K562 (cell line): ENCODE data around the gene ZFAND6. TPM values are rescaled to one million over a fixed set of nuclear protein-coding genes. Genes with fewer than 3 reads are reported as not detected.
A peak's percentile ranks its signal among the peaks of the same experiment; 100 is the strongest.

Experiments used
- ATAC-seq: fragments of 200-7000 bp; cut with Tn5 transposase; 3 replicates; pipeline ENCODE4 v1.9.1; 2020; ENCODE audit warnings: moderate library complexity
- BruUV-seq: library from RNA; stranded (reverse); fragments of 400-500 nt; replicated peaks from 2 replicates; lab custom pipeline; 2021; lab: Mats Ljungman, UMichigan
- CTCF ChIA-PET: fragments of 300-600 bp; formaldehyde crosslinking; extraction: SDS; loops from one replicate; lab custom pipeline; 2021; ENCODE audit warnings: low intra/inter-chr PET ratio; lab: Yijun Ruan, JAX
- POLR2A ChIA-PET: fragments of 300-600, 350-650 bp; sonication (Branson Sonifier 250); formaldehyde crosslinking; extraction: SDS; loops from one replicate; lab custom pipeline; 2021; ENCODE audit warnings: antibody characterized with exemption, inconsistent platforms; lab: Yijun Ruan, JAX
- DNase-seq, 4 experiments: peaks; one replicate each; pipeline versions ENCODE4 v3.0.0 to v3.0.0-alpha.2; 2011 to 2018; ENCODE audit warnings: low spot score in 3 of 4, mixed read lengths in 3 of 4; ENCODE audit errors: extremely low read depth in 1 of 4
- FAIRE-seq: peaks from 2 replicates; lab custom pipeline; 2011; peaks lifted over from hg19 to GRCh38; lab: Jason Lieb, UNC
- H2AFZ ChIP-seq: 2 replicates; pipeline ENCODE4 v1.6.0; 2011; ENCODE audit warnings: low read depth, low read length, control low read depth, inconsistent platforms
- H3K27ac ChIP-seq: fragments of 200-600 bp; 3 replicates; pipeline ENCODE4 v1.8.0; 2011; ENCODE audit warnings: low read depth, mild to moderate bottlenecking, control low read depth, inconsistent platforms, low read length, moderate library complexity, mixed read lengths; ENCODE audit errors: extremely low read depth
- H3K27me3 ChIP-seq, 2 experiments: fragments of 300-600 bp in 1 of 2; 2 replicates in 1 of 2; 3 replicates in 1 of 2; pipeline versions ENCODE4 v1.6.0 to v1.8.0; 2011; ENCODE audit warnings: inconsistent platforms in 2 of 2, low read length in 2 of 2, mild to moderate bottlenecking in 1 of 2, mixed read lengths in 1 of 2, moderate library complexity in 1 of 2; ENCODE audit not compliant: control insufficient read depth in 2 of 2, insufficient read depth in 2 of 2
- H3K36me3 ChIP-seq: fragments of 300-600 bp; 3 replicates; pipeline ENCODE4 v1.8.0; 2011; ENCODE audit warnings: mild to moderate bottlenecking, low read length, inconsistent platforms; ENCODE audit not compliant: control insufficient read depth, insufficient read depth
- H3K4me1 ChIP-seq, 2 experiments: fragments of 200-600 bp in 1 of 2; replicated peaks in 1 of 2; 2 replicates in 1 of 2; 3 replicates in 1 of 2; pipeline versions ENCODE4 v1.5.1 to v1.8.0; 2011; ENCODE audit warnings: inconsistent platforms in 2 of 2, low read length in 2 of 2, mild to moderate bottlenecking in 1 of 2, mixed read lengths in 1 of 2, moderate library complexity in 1 of 2; ENCODE audit not compliant: control insufficient read depth in 2 of 2, insufficient read depth in 2 of 2
- H3K4me2 ChIP-seq: 2 replicates; pipeline ENCODE4 v1.6.1; 2011; ENCODE audit warnings: low read length, control low read depth, inconsistent platforms, mixed read lengths; ENCODE audit not compliant: insufficient read depth
- H3K4me3 ChIP-seq: fragments of 200-600 bp; sonication (generic), shearing (Covaris generic); 2 replicates; pipeline ENCODE4 v1.5.1; 2016; ENCODE audit warnings: control low read depth, inconsistent platforms
- H3K79me2 ChIP-seq: fragments of 200-600 bp; 3 replicates; pipeline ENCODE4 v1.8.0; 2011; ENCODE audit warnings: low read length, inconsistent platforms; ENCODE audit not compliant: control insufficient read depth, insufficient read depth
- H3K9ac ChIP-seq, 2 experiments: 2 replicates each; pipeline versions ENCODE4 v1.6.0 to v1.6.1; 2011; ENCODE audit warnings: low read depth in 2 of 2, low read length in 2 of 2, control low read depth in 1 of 2, inconsistent platforms in 1 of 2, mild to moderate bottlenecking in 1 of 2, mixed read lengths in 1 of 2; ENCODE audit not compliant: insufficient read depth in 1 of 2
- H3K9me1 ChIP-seq: one replicate; pipeline ENCODE4 v1.6.0; 2011; ENCODE audit warnings: inconsistent platforms, mild to moderate bottlenecking, low read length, moderate library complexity; ENCODE audit not compliant: control insufficient read depth, insufficient read depth
- H3K9me3 ChIP-seq: replicated peaks from 2 replicates; pipeline ENCODE4 v1.5.1; 2011; ENCODE audit warnings: low read depth, low read length, inconsistent platforms; ENCODE audit not compliant: control insufficient read depth, insufficient read depth
- H4K20me1 ChIP-seq: replicated peaks from 2 replicates; pipeline ENCODE4 v1.6.1; 2011; ENCODE audit warnings: low read length, inconsistent platforms, mixed read lengths; ENCODE audit not compliant: control insufficient read depth, insufficient read depth
- HNRNPUL1 ChIP-seq: fragments of 200-400 bp; formaldehyde crosslinking; IDR thresholded peaks from 2 replicates; pipeline ENCODE4 v1.6.1; 2017; ENCODE audit warnings: low read length
- WGBS: fragments of 100-300 bp; shearing (Covaris generic); methylation state at CpG from one replicate; pipeline ENCODE4 v1.1.6; 2016; ENCODE audit warnings: low coverage, mixed read lengths; ENCODE audit not compliant: insufficient coverage; ENCODE audit errors: missing lambda C conversion rate; 5-methylcytosine and 5-hydroxymethylcytosine counted together
- in situ Hi-C: fragments of 300-500 bp; cut with MboI; formaldehyde crosslinking; loops from 4 replicates; pipeline ENCODE4 v1.15.0; 2018; ENCODE audit warnings: inconsistent platforms, mixed read lengths
- intact Hi-C: fragments of 100-400 bp; cut with micrococcal nuclease; formaldehyde crosslinking; loops from 2 replicates; pipeline ENCODE4 v1.14.2; 2022
- polyA plus RNA-seq, 8 experiments: library from polyadenylated mRNA; depleted of rRNA in 4 of 8; stranded (reverse) in 5 of 8; unstranded in 3 of 8; fragments of >200 nt; fragmentation: Nextera tagmentation in 2 of 8; fragmentation: Illumina TruSeq in 1 of 8; extraction: Ambion mirVana in 2 of 8; extraction: Trizol in 1 of 8; gene quantifications; 2 replicates each; pipeline versions ENCODE4 v1.2.1 to v1.2.3, GENCODE V29; 2011 to 2014; ENCODE audit warnings: inconsistent platforms in 1 of 8, missing spikeins in 1 of 8
- total RNA-seq, 7 experiments: library from RNA; depleted of rRNA in 6 of 7; stranded (reverse); fragments of >200 nt in 6 of 7; fragmentation: Illumina TruSeq in 2 of 7; extraction: Trizol in 2 of 7; gene quantifications; 2 replicates each; pipeline versions ENCODE4 v1.2.1 to v1.2.3, GENCODE V29; 2011 to 2021; ENCODE audit warnings: low replicate concordance in 1 of 7
- TF ChIP-seq, protein P1 (sequence below): sonication (generic); IDR thresholded peaks from 2 replicates; pipeline ENCODE4 v1.6.1; 2016
- TF ChIP-seq, protein P2 (sequence below), 3 experiments: IDR thresholded peaks in 2 of 3; conservative IDR thresholded peaks in 1 of 3; 2 replicates each; pipeline ENCODE4 v1.5.1; 2011 to 2012; ENCODE audit warnings: low read length in 3 of 3, mild to moderate bottlenecking in 3 of 3, control low read depth in 2 of 3, improper control_type of control experiment in 1 of 3, inconsistent platforms in 1 of 3, low read depth in 1 of 3, mixed read lengths in 1 of 3, moderate library complexity in 1 of 3; ENCODE audit not compliant: insufficient read depth in 2 of 3
- TF ChIP-seq, protein P3 (sequence below), 2 experiments: fragments of 250-450 bp in 1 of 2; fragments of 450-650 bp in 1 of 2; sonication (Bioruptor Pico) in 1 of 2; IDR thresholded peaks; 2 replicates each; pipeline versions ENCODE4 v1.6.1 to v1.8.0; 2016 to 2021; ENCODE audit warnings: mild to moderate bottlenecking in 2 of 2, moderate library complexity in 2 of 2, missing compliant biosample characterization in 1 of 2, missing genetic modification characterization in 1 of 2
- TF ChIP-seq, protein P4 (sequence below), 2 experiments: fragments of 200-800 bp in 1 of 2; sonication (Bioruptor generic) in 1 of 2; sonication (generic) in 1 of 2; formaldehyde crosslinking in 1 of 2; IDR thresholded peaks in 1 of 2; conservative IDR thresholded peaks in 1 of 2; 2 replicates each; pipeline versions ENCODE4 v1.5.0 to v1.6.1; 2016 to 2020; ENCODE audit warnings: missing compliant biosample characterization in 1 of 2, missing genetic modification characterization in 1 of 2, missing genetic modification reagents in 1 of 2

ZFAND6 gene
- total and polyA plus RNA-seq, 9 of the 15 experiments (the other 6 are each of a cell fraction or from before 2014, with no cell fraction given): 53.9 to 206 (median 88.9) TPM

GRCh38 chr15:80081390-80081789 is 21.9 kb downstream of the ZFAND6 start (continued):
- TF ChIP-seq, protein P1, sequence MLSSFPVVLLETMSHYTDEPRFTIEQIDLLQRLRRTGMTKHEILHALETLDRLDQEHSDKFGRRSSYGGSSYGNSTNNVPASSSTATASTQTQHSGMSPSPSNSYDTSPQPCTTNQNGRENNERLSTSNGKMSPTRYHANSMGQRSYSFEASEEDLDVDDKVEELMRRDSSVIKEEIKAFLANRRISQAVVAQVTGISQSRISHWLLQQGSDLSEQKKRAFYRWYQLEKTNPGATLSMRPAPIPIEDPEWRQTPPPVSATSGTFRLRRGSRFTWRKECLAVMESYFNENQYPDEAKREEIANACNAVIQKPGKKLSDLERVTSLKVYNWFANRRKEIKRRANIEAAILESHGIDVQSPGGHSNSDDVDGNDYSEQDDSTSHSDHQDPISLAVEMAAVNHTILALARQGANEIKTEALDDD: 0 out of 2 replicates have a peak, but pooled peaks have one; percentile 18

GRCh38 chr15:80087104-80087503 is 27.6 kb downstream of the ZFAND6 start:
- FAIRE-seq: no peak
- no TSS peak for BruUV-seq
- H3K9ac ChIP-seq: no peak overlapping the region
- H3K9me1 ChIP-seq: no peaks in the 10 kb centered on the region
- intact Hi-C loops: no loop called here
- no peak overlapping the region for H3K4me2 ChIP-seq
- POLR2A ChIA-PET: interaction anchor here (0.9 to 1.9 kb wide), 3 partner anchors 20 to 67 kb away, joined by 3 to 7 read pairs (median 4); no protein-coding TSS in a partner anchor
- WGBS: 44% methylated on average over 5 of the region's 5 CpGs
- H3K9me3 ChIP-seq: no peaks in the 10 kb centered on the region
- TF ChIP-seq, protein P2, sequence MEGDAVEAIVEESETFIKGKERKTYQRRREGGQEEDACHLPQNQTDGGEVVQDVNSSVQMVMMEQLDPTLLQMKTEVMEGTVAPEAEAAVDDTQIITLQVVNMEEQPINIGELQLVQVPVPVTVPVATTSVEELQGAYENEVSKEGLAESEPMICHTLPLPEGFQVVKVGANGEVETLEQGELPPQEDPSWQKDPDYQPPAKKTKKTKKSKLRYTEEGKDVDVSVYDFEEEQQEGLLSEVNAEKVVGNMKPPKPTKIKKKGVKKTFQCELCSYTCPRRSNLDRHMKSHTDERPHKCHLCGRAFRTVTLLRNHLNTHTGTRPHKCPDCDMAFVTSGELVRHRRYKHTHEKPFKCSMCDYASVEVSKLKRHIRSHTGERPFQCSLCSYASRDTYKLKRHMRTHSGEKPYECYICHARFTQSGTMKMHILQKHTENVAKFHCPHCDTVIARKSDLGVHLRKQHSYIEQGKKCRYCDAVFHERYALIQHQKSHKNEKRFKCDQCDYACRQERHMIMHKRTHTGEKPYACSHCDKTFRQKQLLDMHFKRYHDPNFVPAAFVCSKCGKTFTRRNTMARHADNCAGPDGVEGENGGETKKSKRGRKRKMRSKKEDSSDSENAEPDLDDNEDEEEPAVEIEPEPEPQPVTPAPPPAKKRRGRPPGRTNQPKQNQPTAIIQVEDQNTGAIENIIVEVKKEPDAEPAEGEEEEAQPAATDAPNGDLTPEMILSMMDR (IDR thresholded peaks at IDR 0.05 in 2 of 3, conservative IDR thresholded peaks at IDR 0.05 in 1 of 3; ENCODE audit: insufficient read depth in 2 of 3, low read depth in 1 of 3, low read length in 3 of 3): peak in 1 of 3 experiments; percentile 24; a peak in 2 of 6 replicates
- TF ChIP-seq, protein P3, sequence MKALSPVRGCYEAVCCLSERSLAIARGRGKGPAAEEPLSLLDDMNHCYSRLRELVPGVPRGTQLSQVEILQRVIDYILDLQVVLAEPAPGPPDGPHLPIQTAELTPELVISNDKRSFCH (CRISPR knock-in tag; IDR thresholded peaks at IDR 0.05): no peak
- TF ChIP-seq, protein P3 (tag; IDR thresholded peaks at IDR 0.05): no peak
- TF ChIP-seq HNRNPUL1: no peak
- TF ChIP-seq, protein P4, sequence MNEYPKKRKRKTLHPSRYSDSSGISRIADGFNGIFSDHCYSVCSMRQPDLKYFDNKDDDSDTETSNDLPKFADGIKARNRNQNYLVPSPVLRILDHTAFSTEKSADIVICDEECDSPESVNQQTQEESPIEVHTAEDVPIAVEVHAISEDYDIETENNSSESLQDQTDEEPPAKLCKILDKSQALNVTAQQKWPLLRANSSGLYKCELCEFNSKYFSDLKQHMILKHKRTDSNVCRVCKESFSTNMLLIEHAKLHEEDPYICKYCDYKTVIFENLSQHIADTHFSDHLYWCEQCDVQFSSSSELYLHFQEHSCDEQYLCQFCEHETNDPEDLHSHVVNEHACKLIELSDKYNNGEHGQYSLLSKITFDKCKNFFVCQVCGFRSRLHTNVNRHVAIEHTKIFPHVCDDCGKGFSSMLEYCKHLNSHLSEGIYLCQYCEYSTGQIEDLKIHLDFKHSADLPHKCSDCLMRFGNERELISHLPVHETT (CRISPR knock-in tag; conservative IDR thresholded peaks at IDR 0.05 in 1 of 2, IDR thresholded peaks at IDR 0.05 in 1 of 2): no peak
- TF ChIP-seq, all 486 proteins: peak for 1
- in situ Hi-C loops: no loop called here
- H4K20me1 ChIP-seq: no peaks in the 10 kb centered on the region; the same call in none of the 2 replicates
- H3K27ac ChIP-seq: no peak overlapping the region
- DNase-seq (no peak), ATAC-seq (no peak)
- CTCF ChIA-PET: no interaction called here
- H3K27me3 ChIP-seq: no peaks in the 10 kb centered on the region
- H3K4me1 ChIP-seq: peaks cover 0 to 6% of the 10 kb centered on the region in 2 experiments; a peak in 2 of 5 replicates
- H3K36me3 ChIP-seq: peaks cover 6% of the 10 kb centered on the region; the same call in 1 of the 3 replicates
- H3K79me2 ChIP-seq: peaks cover 91% of the 10 kb centered on the region
- no peak overlapping the region for H3K4me3 ChIP-seq
- no peak overlapping the region for H2AFZ ChIP-seq
